D721Med (cell line): ENCODE results near the gene EFTUD2.
"Not testable (repeated sequence)": the region's sequence is repeated elsewhere in the genome, so short reads cannot be mapped to it uniquely, and the experiment has no call there.

Experiments used
- DNase-seq: peaks from one replicate; pipeline ENCODE4 v3.0.0; 2011; ENCODE audit warnings: low spot score; ENCODE audit not compliant: insufficient read length
- FAIRE-seq: peaks from 2 replicates; lab custom pipeline; 2011; peaks lifted over from hg19 to GRCh38; lab: Jason Lieb, UNC
- TF ChIP-seq, protein P1 (sequence below): IDR thresholded peaks from 2 replicates; pipeline ENCODE4 v1.5.1; 2012; ENCODE audit warnings: mild to moderate bottlenecking, control low read depth; ENCODE audit not compliant: insufficient read depth; ENCODE audit errors: missing control alignments

The EFTUD2 gene

DNA sequence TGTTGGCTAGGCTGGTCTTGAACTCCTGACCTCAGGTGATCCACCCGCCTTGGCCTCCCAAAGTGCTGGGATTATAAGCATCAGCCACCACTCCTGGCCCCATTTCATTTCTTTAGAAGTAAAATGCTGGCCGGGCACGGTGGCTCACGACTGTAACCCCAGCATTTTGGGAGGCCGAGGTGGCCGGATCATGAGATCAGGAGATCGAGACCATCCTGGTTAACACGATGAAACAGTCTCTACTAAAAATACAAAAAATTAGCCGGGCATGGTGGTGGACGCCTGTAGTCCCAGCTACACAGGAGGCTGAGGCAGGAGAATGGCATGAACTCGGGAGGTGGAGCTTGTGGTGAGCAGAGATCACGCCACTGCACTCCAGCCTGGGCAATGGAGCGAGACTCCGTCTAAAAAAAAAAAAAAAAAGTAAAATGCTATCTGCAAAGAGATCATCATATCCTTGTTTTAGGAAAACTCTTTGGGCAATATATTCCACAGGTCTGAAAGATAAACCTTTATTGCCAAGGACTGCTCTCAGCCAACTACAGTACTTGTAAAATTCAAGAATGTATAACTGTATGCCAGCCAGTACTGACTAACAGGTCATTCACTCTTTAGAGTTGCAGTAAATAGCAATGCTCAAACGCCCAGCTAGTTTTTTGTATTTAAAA, 73.0 kb downstream of the EFTUD2 start:
- FAIRE-seq (no peak), DNase-seq (no peak)
- TF ChIP-seq, protein P1, sequence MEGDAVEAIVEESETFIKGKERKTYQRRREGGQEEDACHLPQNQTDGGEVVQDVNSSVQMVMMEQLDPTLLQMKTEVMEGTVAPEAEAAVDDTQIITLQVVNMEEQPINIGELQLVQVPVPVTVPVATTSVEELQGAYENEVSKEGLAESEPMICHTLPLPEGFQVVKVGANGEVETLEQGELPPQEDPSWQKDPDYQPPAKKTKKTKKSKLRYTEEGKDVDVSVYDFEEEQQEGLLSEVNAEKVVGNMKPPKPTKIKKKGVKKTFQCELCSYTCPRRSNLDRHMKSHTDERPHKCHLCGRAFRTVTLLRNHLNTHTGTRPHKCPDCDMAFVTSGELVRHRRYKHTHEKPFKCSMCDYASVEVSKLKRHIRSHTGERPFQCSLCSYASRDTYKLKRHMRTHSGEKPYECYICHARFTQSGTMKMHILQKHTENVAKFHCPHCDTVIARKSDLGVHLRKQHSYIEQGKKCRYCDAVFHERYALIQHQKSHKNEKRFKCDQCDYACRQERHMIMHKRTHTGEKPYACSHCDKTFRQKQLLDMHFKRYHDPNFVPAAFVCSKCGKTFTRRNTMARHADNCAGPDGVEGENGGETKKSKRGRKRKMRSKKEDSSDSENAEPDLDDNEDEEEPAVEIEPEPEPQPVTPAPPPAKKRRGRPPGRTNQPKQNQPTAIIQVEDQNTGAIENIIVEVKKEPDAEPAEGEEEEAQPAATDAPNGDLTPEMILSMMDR = no peak

DNA sequence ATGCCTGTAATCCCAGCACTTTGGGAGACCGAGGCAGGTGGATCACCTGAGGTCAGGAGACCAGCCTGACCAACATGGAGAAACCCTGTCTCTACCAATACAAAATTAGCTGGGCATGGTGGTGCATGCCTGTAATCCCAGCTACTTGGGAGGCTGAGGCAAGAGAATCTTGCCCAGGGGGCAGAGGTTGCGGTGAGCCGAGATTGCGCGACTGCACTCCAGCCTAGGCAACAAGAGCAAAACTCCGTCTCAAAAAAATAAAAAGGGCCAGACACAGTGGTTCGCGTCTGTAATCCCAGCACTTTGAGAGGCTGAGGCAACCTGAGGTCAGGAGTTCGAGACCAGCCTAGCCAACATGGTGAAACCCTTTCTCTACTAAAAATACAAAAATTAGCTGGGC, 74.0 kb downstream of the EFTUD2 start:
- not testable (repeated sequence) for FAIRE-seq, DNase-seq

DNA sequence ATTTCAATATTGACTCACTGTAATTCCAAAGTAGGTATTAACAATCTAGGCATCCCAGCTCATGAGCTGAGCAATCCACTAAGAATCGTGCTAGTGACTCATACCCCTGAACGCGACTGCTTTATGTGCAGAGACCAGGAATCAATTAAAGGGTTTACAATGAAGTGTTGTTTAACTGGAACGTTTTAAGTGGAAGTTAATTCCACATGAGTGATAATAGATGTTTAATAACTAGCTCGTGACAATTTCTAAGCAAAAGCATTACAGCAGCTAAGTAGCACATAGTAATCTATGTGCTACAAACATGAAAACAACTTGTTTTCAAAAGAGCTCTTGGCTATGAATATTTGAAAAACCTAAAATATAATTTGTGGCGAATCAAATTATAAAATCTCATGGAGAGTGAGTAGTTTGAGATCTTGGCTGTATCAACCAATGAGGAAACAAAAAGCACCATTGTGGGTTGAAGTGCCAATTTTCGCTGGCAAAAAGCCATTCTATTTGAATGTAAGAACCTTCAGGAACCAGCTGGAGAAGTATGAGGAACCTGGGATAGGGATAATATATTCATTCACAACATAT, 78.5 kb downstream of the EFTUD2 start:
- FAIRE-seq (peak; percentile 67), DNase-seq (peak; percentile 35)
- TF ChIP-seq, protein P1 = no peak

DNA sequence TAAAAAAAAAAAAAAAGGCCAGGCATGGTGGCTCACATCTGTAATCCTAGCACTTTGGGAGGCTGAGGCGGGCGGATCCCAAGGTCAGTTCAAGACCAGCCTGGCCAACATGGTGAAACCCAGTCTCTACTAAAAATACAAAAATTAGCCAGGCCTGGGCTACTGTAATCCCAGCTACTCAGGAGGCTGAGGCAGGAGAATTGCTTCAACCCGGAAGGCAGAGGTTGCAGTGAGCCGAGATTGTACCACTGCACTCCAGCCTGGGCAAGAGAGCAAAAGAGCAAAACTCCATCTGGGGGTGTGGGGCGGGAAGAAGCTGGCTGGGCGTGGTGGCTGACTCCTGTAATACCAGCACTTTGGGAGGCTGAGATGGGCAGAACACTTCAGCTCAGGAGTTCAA, 80.7 kb downstream of the EFTUD2 start:
- not testable (repeated sequence) for FAIRE-seq, DNase-seq

DNA sequence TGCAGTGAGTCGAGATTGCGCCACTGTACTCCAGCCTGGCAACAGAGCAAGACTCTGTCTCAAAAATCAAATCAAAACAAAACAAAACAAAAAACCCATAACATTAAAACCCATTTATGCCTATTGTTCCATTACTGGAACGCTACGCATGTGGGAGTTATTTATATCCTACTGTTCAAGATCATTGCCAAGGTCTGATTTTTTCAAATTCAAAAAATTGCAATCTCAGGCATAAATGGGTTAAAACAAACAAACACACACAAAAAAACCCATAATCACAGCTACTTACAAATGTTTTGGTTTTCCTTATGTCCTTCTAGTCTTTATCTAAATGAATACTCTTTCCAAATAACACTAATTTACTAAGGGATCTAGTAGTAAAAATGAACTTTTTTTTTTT, 87.0 kb downstream of the EFTUD2 start:
- TF ChIP-seq, protein P1 = no peak
- no peak for FAIRE-seq
- DNase-seq = no peak

DNA sequence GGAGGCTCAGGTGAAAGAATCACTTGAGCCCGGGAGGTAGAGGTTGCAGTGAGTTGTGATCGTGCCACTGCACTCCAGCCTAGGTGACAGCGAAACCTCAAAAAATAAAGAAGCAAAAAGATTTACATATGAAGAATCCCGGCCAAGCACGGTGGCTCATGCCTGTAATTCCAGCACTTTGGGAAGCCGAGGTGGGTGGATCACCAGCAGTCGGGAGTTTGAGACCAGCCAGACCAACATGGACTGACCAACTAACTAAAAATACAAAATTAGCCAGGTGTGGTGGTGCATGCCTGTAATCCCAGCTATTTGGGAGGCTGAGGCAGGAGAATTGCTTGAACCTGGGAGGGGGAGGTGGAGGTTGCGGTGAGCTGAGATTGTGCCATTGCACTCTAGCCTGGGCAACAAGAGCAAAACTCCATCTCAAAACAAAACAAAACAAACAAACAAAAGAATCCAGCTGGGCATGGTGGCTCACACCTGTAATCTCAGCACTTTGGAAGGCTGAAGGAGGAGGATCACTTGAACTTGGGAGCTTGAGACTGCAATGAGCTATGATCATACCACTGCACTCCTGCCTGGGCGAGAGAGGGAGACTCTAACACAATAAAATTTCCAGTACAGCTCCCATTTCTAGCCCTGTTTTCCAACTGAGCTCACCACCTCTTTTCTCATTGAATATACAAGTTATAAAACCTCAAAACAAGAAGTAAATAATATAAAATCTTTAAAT, 90.4 kb downstream of the EFTUD2 start:
- not testable (repeated sequence) for FAIRE-seq, DNase-seq

DNA sequence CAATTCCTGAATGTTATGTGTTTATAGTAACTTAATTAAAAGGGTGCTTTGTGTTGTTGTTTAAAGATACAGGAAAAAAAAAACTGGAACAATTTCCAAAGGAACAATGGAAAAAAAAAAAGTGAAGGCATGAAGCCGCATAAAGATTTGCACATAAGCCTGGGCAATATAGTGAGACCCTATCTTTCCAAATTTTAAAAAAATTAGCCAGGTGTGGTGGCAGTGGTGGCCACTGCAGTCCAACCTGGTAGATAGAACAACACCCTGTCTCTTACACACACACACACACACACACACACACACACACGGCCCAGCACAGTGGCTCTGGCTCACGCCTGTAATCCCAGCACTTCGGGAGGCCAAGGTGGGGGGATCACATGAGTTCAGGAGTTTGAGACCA, 91.1 kb downstream of the EFTUD2 start:
- DNase-seq = no peak
- no peak for FAIRE-seq
- TF ChIP-seq, protein P1 = no peak

DNA sequence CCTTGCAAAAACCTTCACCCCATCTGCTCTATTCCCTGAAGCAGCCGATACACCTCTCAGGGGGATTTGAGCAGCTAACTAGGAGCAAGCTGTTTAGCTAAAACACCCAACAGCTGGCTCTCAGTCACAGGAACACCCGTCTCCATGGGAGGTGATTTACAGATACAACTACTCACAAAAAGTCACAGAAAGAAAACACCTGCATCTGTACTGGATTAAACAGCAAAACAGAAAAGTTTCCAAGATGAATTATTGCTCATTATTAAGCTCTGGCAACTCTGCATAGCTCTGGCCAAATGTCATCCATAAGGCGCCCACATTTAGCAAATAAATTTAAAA, 91.5 kb downstream of the EFTUD2 start:
- peak; percentile 79 for DNase-seq
- peak; percentile 82 for FAIRE-seq
- TF ChIP-seq, protein P1 = no peak
